T47D (cell line): ENCODE data around the gene TMC1.
"Not testable (repeated sequence)": the region's sequence is repeated elsewhere in the genome, so short reads cannot be mapped to it uniquely, and the experiment has no call there.

Source experiments
- DNase-seq, 2 experiments: peaks; one replicate each; pipeline versions ENCODE4 v3.0.0 to v3.0.0-alpha.2; 2011 to 2012; ENCODE audit warnings: low read depth in 1 of 2, low spot score in 1 of 2
- JUND ChIP-seq: IDR thresholded peaks from 2 replicates; pipeline ENCODE4 v1.6.1; 2012; ENCODE audit warnings: low read depth
- in situ Hi-C: cut with HindIII; loops from 2 replicates; pipeline ENCODE4 v1.10.0; 2016; ENCODE audit warnings: low sequenced_read_pairs, low pct_unique_long_range_greater_than_20kb

The TMC1 gene

DNA sequence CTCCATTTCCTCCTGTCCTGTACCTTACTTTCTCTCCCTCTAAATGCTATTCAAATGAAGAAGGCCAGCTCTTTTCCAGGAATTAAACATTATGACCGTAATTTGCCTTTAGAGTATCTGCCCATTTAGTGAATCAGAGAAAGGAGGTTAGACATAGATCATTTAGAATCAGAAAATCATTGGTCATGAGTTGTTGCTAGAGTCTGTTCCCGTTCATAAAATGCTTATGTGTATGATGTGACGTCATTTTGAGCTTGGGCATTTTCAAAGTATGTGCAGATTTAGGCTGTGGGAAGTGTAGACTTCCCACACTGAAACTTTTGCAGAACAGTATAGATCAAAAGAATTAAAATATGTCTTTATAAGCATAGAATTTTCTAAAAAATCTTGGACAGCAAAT is 268.5 kb downstream of the TMC1 start:
- DNase-seq: no peak
- in situ Hi-C loops: no loop called here
- no peak for TF ChIP-seq JUND

DNA sequence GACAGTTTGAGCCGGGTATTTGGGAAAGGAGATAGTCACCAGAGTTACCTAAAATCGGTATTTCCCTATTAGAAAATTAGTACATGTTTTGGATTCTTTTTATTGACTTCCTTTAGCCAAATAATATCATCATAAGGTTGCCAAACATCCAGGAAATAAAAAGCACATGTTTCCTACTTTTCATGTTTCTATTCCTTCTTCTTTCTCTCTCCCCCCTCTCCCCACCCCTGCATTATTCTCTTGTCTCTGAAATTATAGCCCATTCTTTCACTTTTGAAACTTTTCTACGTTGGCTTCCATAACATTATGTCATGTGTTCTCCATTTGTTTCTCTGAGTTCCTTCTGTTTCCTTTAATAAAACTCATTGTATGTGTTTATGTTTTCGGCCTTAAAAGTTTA is 269.6 kb downstream of the TMC1 start:
- no peak for TF ChIP-seq JUND
- no peak for DNase-seq
- in situ Hi-C loops: no loop called here

DNA sequence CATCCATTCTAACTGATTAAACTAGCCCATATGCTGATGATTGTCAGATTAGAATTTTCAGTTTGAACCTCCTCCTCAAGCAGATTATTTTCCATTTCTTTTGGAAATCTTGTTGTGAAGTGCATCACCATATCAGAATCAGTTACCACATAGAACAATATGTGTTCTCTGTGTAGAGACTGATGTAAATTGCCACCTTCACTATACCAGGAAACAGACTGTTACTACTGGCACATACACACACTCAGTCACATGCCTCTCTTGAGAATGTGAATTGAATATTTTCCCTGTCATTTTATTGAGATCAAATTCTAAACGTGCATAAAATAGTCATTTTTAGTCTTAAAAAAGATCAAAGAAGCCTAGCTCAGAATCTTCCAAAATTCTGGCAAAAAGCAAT is 270.0 kb downstream of the TMC1 start:
- no peak for TF ChIP-seq JUND
- no peak for DNase-seq
- in situ Hi-C loops: no loop called here

DNA sequence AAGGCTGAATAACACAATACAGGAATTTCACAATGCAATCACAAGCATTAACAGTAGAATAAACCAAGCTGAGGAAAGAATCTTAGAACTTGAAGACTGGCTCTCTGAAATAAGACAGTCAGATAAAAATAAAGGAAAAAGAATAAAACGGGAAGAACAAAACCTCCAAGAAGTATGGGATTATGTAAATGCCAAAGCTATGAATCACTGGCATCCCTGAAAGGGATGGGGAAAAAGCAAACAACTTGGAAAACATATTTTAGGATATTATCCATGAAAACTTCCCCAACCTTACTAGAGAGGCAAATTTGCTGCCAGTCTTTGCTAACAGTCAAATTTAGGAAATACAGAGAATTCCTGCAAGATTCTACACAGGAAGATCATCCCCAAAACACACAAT is 273.5 kb downstream of the TMC1 start:
- no peak for TF ChIP-seq JUND
- in situ Hi-C loops: no loop called here

DNA sequence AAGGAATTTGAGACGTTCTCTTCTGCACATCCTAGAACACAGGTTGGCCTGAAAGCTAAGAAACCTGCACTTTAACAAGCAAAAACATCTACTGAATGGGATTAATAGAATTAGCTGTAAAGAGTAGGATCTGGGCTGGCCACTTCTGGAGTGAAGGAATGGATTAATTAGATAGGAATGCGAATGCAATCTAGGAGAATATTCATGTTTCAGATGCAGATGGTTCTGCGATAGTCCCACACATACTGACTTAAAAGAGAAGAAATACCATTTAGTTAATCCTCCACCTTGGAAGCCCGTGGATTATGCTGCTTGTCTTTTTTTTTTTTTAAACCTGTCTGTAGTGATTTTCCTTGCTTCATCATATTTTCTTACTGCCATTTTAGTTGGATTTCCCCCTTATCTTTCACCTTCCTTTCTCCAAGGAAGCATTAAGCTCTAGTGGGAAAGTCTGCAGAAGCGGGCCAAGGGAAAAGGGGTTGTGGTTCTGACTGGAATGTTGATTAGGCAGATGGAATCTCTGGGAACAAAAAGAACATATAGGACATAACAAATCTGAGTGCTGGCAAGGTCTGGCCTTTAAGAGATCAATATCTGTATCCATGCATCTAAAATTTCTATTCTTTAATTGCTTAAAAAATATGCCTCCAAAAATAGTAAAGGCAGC is 279.1 kb downstream of the TMC1 start:
- in situ Hi-C loops: no loop called here
- no peak for DNase-seq
- no peak for TF ChIP-seq JUND

More for the DNA sequence above, 273.5 kb downstream of the TMC1 start:
- DNase-seq: no peak

DNA sequence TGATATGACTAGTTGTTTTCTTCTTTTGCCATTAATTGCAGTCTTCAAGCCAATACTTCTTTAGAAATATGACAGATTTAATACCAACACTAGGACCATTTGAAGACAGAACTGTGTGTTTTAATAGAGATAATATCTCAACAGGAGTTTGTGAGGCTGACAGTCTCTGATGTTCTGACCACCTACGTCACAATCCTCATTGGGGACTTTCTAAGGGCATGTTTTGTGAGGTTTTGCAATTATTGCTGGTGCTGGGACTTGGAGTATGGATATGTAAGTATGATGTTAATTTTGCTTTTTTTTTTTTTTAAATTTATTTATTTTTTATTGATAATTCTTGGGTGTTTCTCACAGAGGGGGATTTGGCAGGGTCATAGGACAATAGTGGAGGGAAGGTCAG is 283.8 kb downstream of the TMC1 start:
- in situ Hi-C loops: no loop called here
- no peak for TF ChIP-seq JUND

DNA sequence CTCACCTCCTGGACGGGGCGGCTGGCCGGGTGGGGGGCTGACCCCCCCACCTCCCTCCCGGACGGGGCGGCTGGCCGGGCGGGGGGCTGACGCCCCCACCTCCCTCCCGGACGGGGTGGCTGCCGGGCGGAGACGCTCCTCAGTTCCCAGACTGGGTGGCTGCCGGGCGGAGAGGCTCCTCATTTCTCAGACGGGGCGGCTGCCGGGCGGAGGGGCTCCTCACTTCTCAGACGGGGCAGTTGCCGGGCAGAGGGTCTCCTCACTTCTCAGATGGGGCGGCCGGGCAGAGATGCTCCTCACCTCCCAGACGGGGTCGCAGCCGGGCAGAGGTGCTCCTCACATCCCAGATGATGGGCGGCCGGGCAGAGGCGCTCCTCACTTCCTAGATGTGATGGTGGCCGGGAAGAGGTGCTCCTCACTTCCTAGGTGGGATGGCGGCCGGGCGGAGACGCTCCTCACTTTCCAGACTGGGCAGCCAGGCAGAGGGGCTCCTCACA is 285.0 kb downstream of the TMC1 start:
- DNase-seq, in situ Hi-C loops: not testable (repeated sequence)

More for the DNA sequence above, 283.8 kb downstream of the TMC1 start:
- no peak for DNase-seq

DNA sequence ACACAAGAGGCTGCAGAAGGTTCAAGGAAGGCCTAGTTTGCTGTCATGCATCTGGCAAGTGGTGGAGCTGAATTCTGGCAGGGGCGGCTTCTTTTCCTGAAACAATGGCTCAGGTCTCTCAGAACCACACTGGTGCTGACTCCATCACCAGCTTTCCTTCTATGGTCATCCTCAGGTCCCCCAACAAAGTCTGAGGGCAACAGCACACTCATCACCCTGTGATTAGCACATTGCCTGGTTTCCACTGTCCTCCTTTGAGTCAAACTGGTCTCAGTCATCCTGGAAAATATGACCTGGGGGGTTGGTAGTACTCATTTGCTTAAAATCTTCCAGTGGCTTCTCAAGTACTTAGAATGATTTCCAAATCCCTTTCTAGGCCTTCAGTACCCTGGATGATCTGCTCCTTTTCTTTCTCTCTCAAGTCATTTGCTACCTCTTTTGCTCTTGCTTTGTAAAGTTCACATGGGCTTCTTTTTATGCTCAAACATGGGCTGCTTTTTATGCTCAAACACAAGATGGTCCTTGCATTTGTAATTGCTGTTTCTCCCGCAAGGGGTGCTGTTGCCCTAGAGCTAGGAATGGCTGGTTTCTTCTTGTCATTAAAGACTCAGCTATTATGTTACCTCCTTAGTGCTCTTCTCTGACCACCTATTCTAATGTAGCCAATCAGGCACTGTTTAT is 286.5 kb downstream of the TMC1 start:
- in situ Hi-C loops: no loop called here
- TF ChIP-seq JUND: no peak
- DNase-seq: peak in 1 of 2 experiments; percentile 5

DNA sequence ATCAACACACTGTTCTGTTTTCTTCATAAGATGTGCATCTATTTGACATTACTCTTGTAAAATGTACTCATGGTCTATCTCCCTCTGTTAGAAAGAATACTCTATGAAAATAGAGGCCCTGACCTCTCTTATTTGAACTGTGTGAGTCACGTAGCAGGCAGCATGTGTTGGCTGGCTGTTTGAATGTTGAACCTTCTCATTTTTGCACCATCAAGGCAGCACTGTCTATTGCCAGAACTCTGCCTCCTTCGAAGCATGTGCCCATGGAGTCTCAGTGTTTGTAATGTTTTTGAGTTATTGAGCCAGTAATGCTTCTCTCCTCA is 287.0 kb downstream of the TMC1 start:
- no peak for TF ChIP-seq JUND
- in situ Hi-C loops: no loop called here
- no peak for DNase-seq

DNA sequence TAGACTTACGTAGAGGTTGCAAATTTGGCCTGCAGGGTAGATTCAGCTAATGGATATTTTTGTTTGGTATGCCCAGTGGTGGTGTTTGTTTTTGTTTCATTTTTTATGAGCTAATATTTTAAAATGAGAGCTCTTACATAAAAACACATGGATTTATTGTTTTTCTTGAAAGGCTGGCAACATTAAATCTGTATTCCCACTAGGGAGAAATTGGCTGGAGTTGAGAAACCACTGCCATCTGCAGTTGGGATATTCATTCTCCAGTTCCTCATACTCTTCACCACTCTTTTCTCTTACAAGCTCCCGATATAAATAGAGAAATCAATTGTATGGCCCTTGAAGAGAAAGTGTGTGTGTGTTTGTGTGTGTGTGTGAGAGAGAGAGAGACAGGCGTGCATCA is 288.2 kb downstream of the TMC1 start:
- in situ Hi-C loops: no loop called here
- TF ChIP-seq JUND: no peak
- DNase-seq: no peak

DNA sequence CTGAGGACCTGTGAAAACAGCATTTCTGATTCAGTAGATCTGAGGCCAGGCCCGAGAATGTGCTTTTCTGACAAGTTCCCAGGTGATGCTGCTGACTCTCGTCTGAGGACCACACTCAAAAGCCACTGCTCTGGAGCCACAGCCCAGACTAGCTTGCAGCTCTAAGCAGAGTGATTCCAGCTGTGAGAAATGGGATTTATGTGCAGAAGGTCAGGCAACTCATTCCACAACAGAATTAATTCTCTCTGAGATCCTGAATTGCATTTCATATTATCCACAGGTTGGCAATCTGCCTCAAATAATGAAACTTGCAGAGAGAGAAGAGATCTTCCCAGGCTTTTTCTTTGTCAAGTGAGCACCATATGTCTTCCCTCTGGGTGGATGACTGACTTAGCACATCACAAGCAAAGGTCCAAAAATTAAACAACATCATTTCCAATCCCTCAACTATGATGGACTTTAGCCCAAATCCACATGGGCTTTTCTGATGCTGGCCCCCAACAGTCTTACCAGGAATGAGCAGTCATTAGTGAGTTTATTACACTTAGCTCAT is 291.2 kb downstream of the TMC1 start:
- in situ Hi-C loops: no loop called here
- DNase-seq: no peak
- no peak for TF ChIP-seq JUND

DNA sequence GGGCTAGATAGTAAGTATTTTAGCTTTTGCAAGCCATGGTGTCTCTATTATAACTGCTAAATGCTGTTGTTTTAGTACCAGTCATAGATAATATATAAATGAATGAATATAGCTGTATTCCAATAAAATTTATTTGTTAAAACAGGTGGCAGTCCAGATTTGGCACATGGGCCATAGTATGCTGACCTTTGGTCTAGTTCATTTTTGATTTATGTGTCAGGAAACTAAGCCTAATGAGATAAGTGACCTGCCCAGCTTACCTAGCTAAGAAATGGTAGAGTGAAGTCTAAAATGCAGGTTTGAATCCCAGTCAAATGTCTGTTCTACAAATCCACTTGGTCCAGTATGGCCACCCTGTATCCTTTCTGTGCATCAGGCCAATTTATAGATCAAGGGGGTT is 292.1 kb downstream of the TMC1 start:
- TF ChIP-seq JUND: no peak
- no peak for DNase-seq
- in situ Hi-C loops: no loop called here

DNA sequence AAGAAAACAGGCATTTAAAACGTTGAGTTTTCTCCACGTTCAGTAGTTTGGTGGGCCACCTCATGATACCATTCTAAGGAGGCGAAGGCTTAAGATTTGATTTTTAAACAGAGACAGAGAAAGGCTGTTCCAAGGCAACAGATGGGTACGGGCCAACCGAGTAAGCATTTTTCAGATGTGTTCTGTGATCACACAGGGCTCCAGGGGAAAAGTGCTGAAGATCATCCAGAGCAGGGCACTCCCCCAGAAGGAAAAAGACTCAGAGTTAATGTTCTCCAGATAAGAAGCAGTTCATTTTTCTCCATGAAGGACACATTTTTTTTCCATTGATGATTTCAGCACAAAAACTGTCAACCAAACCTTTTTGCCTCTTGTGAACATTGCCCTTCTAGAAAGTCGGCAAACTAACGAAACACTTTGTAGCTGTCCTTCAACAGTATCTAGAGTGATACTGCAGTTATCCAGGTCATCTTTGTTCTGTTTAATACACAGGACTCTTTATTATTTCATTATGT is 292.7 kb downstream of the TMC1 start:
- DNase-seq: no peak
- in situ Hi-C loops: no loop called here

DNA sequence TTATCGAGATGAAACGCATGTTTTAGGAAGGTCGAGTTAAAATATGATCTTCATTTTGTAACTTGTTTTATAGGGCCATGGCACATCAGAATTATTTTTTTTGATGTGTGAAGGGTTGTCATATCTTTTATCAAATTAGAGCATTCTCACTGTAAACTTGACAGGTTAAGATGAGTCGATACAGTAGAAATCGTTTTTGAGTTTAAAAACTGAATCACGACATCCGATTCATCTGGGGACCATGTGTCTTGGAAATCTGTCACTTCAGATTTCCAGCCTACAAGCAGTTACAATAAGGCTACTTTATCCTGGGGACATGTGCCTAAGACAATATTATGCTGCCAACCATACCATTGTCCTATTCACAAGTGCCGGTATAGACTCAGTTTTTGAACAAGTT is 295.3 kb downstream of the TMC1 start:
- DNase-seq: no peak
- no peak for TF ChIP-seq JUND
- in situ Hi-C loops: no loop called here

More for the DNA sequence above, 292.7 kb downstream of the TMC1 start:
- TF ChIP-seq JUND: no peak
